Neuronal stem cell (in vitro differentiated cells): Measurements from ENCODE around the gene AP3D1.
A peak's percentile ranks its signal among the peaks of the same experiment; 100 is the strongest.

Source experiments
- DNase-seq: peaks from one replicate; pipeline ENCODE4 v3.0.0-alpha.2; 2013; ENCODE audit warnings: low spot score
- H2AFZ ChIP-seq: one replicate; pipeline ENCODE4 v1.6.1; 2013; ENCODE audit warnings: mild to moderate bottlenecking, low read length, inconsistent platforms
- H2AK5ac ChIP-seq: 2 replicates; pipeline ENCODE4 v1.6.1; 2013; ENCODE audit warnings: low read depth, mild to moderate bottlenecking, inconsistent platforms, low read length, moderate library complexity, mixed read lengths
- H2BK120ac ChIP-seq: 2 replicates; pipeline ENCODE4 v1.6.1; 2013; ENCODE audit warnings: low read depth, mild to moderate bottlenecking, inconsistent platforms, low read length, moderate library complexity, mixed read lengths
- H2BK12ac ChIP-seq: one replicate; pipeline ENCODE4 v1.6.1; 2013; ENCODE audit warnings: low read length, inconsistent platforms
- H2BK15ac ChIP-seq: 2 replicates; pipeline ENCODE4 v1.6.1; 2013; ENCODE audit warnings: mild to moderate bottlenecking, low read length, inconsistent platforms, mixed read lengths
- H2BK5ac ChIP-seq: one replicate; pipeline ENCODE4 v1.6.1; 2013; ENCODE audit warnings: inconsistent platforms, mild to moderate bottlenecking, low read length, moderate library complexity
- H3K14ac ChIP-seq: one replicate; pipeline ENCODE4 v1.6.1; 2013; ENCODE audit warnings: low read length, inconsistent platforms
- H3K18ac ChIP-seq: 2 replicates; pipeline ENCODE4 v1.6.1; 2013; ENCODE audit warnings: low read length, inconsistent platforms
- H3K23ac ChIP-seq: 2 replicates; pipeline ENCODE4 v1.6.1; 2013; ENCODE audit warnings: low read depth, mild to moderate bottlenecking, mixed read lengths, low read length, inconsistent platforms; ENCODE audit not compliant: poor library complexity
- H3K27ac ChIP-seq: replicated peaks from 3 replicates; pipeline ENCODE4 v1.5.1; 2013; ENCODE audit warnings: low read length, inconsistent platforms
- H3K27me3 ChIP-seq, 3 experiments: 2 replicates each; pipeline ENCODE4 v1.6.1; 2013; ENCODE audit warnings: low read length in 3 of 3, mild to moderate bottlenecking in 2 of 3, inconsistent platforms in 1 of 3, low read depth in 1 of 3, mixed read lengths in 1 of 3, moderate library complexity in 1 of 3; ENCODE audit not compliant: control insufficient read depth in 3 of 3, insufficient read depth in 3 of 3
- H3K36me3 ChIP-seq, 2 donors: replicated peaks in 1 of 2; 2 replicates each; pipeline ENCODE4 v1.6.1; 2013; ENCODE audit warnings: low read length in 2 of 2; ENCODE audit not compliant: control insufficient read depth in 2 of 2, insufficient read depth in 2 of 2
- H3K4ac ChIP-seq: 2 replicates; pipeline ENCODE4 v1.6.1; 2013; ENCODE audit warnings: inconsistent platforms, mild to moderate bottlenecking, low read length, moderate library complexity
- H3K4me1 ChIP-seq, 2 donors: 1 replicate in 1 of 2; 2 replicates in 1 of 2; pipeline ENCODE4 v1.6.1; 2013; ENCODE audit warnings: low read length in 2 of 2, low read depth in 1 of 2; ENCODE audit not compliant: control insufficient read depth in 2 of 2, insufficient read depth in 1 of 2
- H3K4me2 ChIP-seq: one replicate; pipeline ENCODE4 v1.6.1; 2013; ENCODE audit warnings: mild to moderate bottlenecking, low read length, inconsistent platforms; ENCODE audit not compliant: insufficient read depth, poor library complexity, severe bottlenecking
- H3K4me3 ChIP-seq, 2 donors: 2 replicates each; pipeline ENCODE4 v1.5.1; 2013; ENCODE audit warnings: low read length in 2 of 2, mild to moderate bottlenecking in 2 of 2, inconsistent platforms in 1 of 2, moderate library complexity in 1 of 2
- H3K79me1 ChIP-seq: one replicate; pipeline ENCODE4 v1.6.1; 2013; ENCODE audit warnings: low read depth, mild to moderate bottlenecking, inconsistent platforms, low read length, moderate library complexity
- H3K9ac ChIP-seq: one replicate; pipeline ENCODE4 v1.6.1; 2013; ENCODE audit warnings: mild to moderate bottlenecking, low read depth, low read length, inconsistent platforms; ENCODE audit not compliant: poor library complexity
- H3K9me3 ChIP-seq, 2 donors: replicated peaks in 1 of 2; 2 replicates each; pipeline versions ENCODE3 to v1.6.1; 2013; ENCODE audit warnings: low read length in 2 of 2, mild to moderate bottlenecking in 2 of 2, inconsistent platforms in 1 of 2, low read depth in 1 of 2, mixed read lengths in 1 of 2, moderate library complexity in 1 of 2; ENCODE audit not compliant: control insufficient read depth in 2 of 2, insufficient read depth in 1 of 2
- H4K8ac ChIP-seq: one replicate; pipeline ENCODE4 v1.6.1; 2013; ENCODE audit warnings: low read depth, mild to moderate bottlenecking, inconsistent platforms, low read length, moderate library complexity
- H4K91ac ChIP-seq: one replicate; pipeline ENCODE4 v1.6.1; 2013; ENCODE audit warnings: low read length, low read depth, mild to moderate bottlenecking, inconsistent platforms; ENCODE audit not compliant: poor library complexity
- WGBS, 2 donors: extraction: QIAGEN DNeasy Blood & Tissue Kit; methylation state at CpG; one replicate each; pipeline ENCODE4 v1.1.7; 2013; ENCODE audit warnings: missing lambda C conversion rate in 2 of 2, mixed read lengths in 1 of 2; ENCODE audit not compliant: insufficient read length in 2 of 2, insufficient replicate concordance in 1 of 2; ENCODE audit errors: extremely low coverage in 2 of 2; 5-methylcytosine and 5-hydroxymethylcytosine counted together

AP3D1 gene

GRCh38 chr19:2187159-2187558 lies 35.8 kb upstream of the AP3D1 start:
- Histone ChIP-seq H3K9me3 (peaks cover 0 to 5% of the 10 kb centered on the region in 2 donors), H2BK5ac (no peak overlapping the region), H2AK5ac (no peak overlapping the region), H3K36me3 (peaks cover 36 to 94% of the 10 kb centered on the region in 2 donors), H3K9ac (no peak overlapping the region), H2BK12ac (peak overlapping the region; percentile 63), H2AFZ (no peak overlapping the region), H2BK15ac (no peak overlapping the region), H3K4ac (no peak overlapping the region), H3K4me1 (peaks cover 0 to 12% of the 10 kb centered on the region in 2 donors), H4K91ac (no peak overlapping the region), H4K8ac (no peak overlapping the region), H3K4me2 (no peak overlapping the region), H3K23ac (peak overlapping the region; percentile 92), H2BK120ac (no peak overlapping the region), H3K27ac (no peak overlapping the region), H3K18ac (peak overlapping the region; percentile 7), H3K14ac (peak overlapping the region; percentile 4), H3K27me3 (no peaks in the 10 kb centered on the region), H3K79me1 (peaks cover 31% of the 10 kb centered on the region), H3K4me3 (no peak overlapping the region)
- no CpG with 5 or more reads among the region's 13 CpGs for WGBS, 2 donors
- no peak for DNase-seq

- peaks cover 0 to 12% of the 10 kb centered on the region in 2 donors for H3K4me1 ChIP-seq
- no peak for DNase-seq
- WGBS, 2 donors, result no CpG with 5 or more reads among the region's 28 CpGs
Measured at GRCh38 chr19:2186071-2186846, 34.9 kb upstream of the AP3D1 start.

GRCh38 chr19:2185734-2186070 lies 34.3 kb upstream of the AP3D1 start:
- no peak overlapping the region for H4K8ac ChIP-seq
- no peaks in the 10 kb centered on the region for H3K27me3 ChIP-seq
- peaks cover 34% of the 10 kb centered on the region for H3K79me1 ChIP-seq
- 100% methylated on average over 1 of the region's 11 CpGs; no CpG with 5 or more reads in 1 of the 2 donors for WGBS, 2 donors
- H2BK12ac ChIP-seq, result no peak overlapping the region
- H3K14ac ChIP-seq, result no peak overlapping the region
- H3K4me3 ChIP-seq, result no peak overlapping the region
- H2BK5ac ChIP-seq, result no peak overlapping the region
- H2BK120ac ChIP-seq, result no peak overlapping the region
- H4K91ac ChIP-seq, result no peak overlapping the region
- H2BK15ac ChIP-seq, result no peak overlapping the region
- peaks cover 0 to 15% of the 10 kb centered on the region in 2 donors for H3K4me1 ChIP-seq
- H3K4me2 ChIP-seq, result no peak overlapping the region
- H3K18ac ChIP-seq, result no peak overlapping the region
- H3K9ac ChIP-seq, result no peak overlapping the region
- H2AK5ac ChIP-seq, result no peak overlapping the region
- no peak overlapping the region for H3K23ac ChIP-seq
- H3K36me3 ChIP-seq, result peaks cover 29 to 92% of the 10 kb centered on the region in 2 donors
- no peak for DNase-seq
- H3K4ac ChIP-seq, result no peak overlapping the region
- H3K9me3 ChIP-seq, result peaks cover 0 to 2% of the 10 kb centered on the region in 2 donors
- peak overlapping the region; percentile 40 for H3K27ac ChIP-seq
- no peak overlapping the region for H2AFZ ChIP-seq

More at GRCh38 chr19:2186071-2186846, 34.9 kb upstream of the AP3D1 start:
- Histone ChIP-seq H3K4me3 (no peak overlapping the region), H3K9me3 (peaks cover 0 to 2% of the 10 kb centered on the region in 2 donors), H3K27me3 (no peaks in the 10 kb centered on the region), H2BK15ac (peak overlapping the region; percentile 18), H4K8ac (no peak overlapping the region), H3K18ac (peak overlapping the region; percentile 22), H2AK5ac (no peak overlapping the region), H3K23ac (peak overlapping the region; percentile 65), H3K27ac (peak overlapping the region; percentile 71), H2BK12ac (no peak overlapping the region), H4K91ac (no peak overlapping the region), H2AFZ (no peak overlapping the region), H3K79me1 (peaks cover 30% of the 10 kb centered on the region), H3K9ac (peak overlapping the region; percentile 91), H2BK5ac (no peak overlapping the region), H3K14ac (peak overlapping the region; percentile 100), H3K36me3 (peaks cover 29 to 92% of the 10 kb centered on the region in 2 donors), H2BK120ac (no peak overlapping the region), H3K4ac (peak overlapping the region; percentile 76), H3K4me2 (no peak overlapping the region)

- H2BK15ac ChIP-seq, result no peak overlapping the region
- H4K91ac ChIP-seq, result no peak overlapping the region
- no peak overlapping the region for H3K27ac ChIP-seq
- no peak overlapping the region for H3K14ac ChIP-seq
- H3K27me3 ChIP-seq, result no peaks in the 10 kb centered on the region
- peak overlapping the region in 1 of 2 donors; percentile 31 for H3K4me3 ChIP-seq
- H3K79me1 ChIP-seq, result peaks cover 39% of the 10 kb centered on the region
- H3K4ac ChIP-seq, result no peak overlapping the region
- no peak overlapping the region for H4K8ac ChIP-seq
- H3K9me3 ChIP-seq, result peaks cover 0 to 2% of the 10 kb centered on the region in 2 donors
- H3K36me3 ChIP-seq, result peaks cover 30 to 85% of the 10 kb centered on the region in 2 donors
- H3K23ac ChIP-seq, result no peak overlapping the region
- H3K18ac ChIP-seq, result no peak overlapping the region
- no CpG with 5 or more reads among the region's 22 CpGs for WGBS, 2 donors
- H2BK120ac ChIP-seq, result no peak overlapping the region
- peaks cover 0 to 15% of the 10 kb centered on the region in 2 donors for H3K4me1 ChIP-seq
- H2AK5ac ChIP-seq, result no peak overlapping the region
- H2BK5ac ChIP-seq, result peak overlapping the region; percentile 7
- no peak for DNase-seq
- no peak overlapping the region for H3K9ac ChIP-seq
- no peak overlapping the region for H2AFZ ChIP-seq
- H3K4me2 ChIP-seq, result no peak overlapping the region
- no peak overlapping the region for H2BK12ac ChIP-seq
Measured at GRCh38 chr19:2184422-2184975, 33.1 kb upstream of the AP3D1 start.
